Osteoblast (primary cell): ENCODE measurements around the gene RHBDD3. TPM values are rescaled to one million over a fixed set of nuclear protein-coding genes. Genes with fewer than 3 reads are reported as not detected.

ENCODE experiments used
- DNase-seq: peaks from one replicate; pipeline ENCODE4 v3.0.0; 2011; ENCODE audit warnings: low spot score, mixed read lengths; ENCODE audit not compliant: insufficient read length; ENCODE audit errors: missing footprints
- H2AFZ ChIP-seq: 2 replicates; pipeline ENCODE4 v1.6.0; 2011; ENCODE audit warnings: mild to moderate bottlenecking, low read length
- H3K27ac ChIP-seq: 2 replicates; pipeline ENCODE4 v1.5.1; 2011; ENCODE audit warnings: mild to moderate bottlenecking, low read depth, low read length, moderate library complexity
- H3K27me3 ChIP-seq: 2 replicates; pipeline ENCODE4 v1.6.0; 2012; ENCODE audit warnings: mild to moderate bottlenecking, control low read depth, inconsistent platforms, low read length, moderate library complexity; ENCODE audit not compliant: insufficient read depth
- H3K36me3 ChIP-seq: 2 replicates; pipeline ENCODE4 v1.5.1; 2011; ENCODE audit warnings: mild to moderate bottlenecking, low read length, control low read depth, moderate library complexity; ENCODE audit not compliant: insufficient read depth
- H3K4me1 ChIP-seq: 2 replicates; pipeline ENCODE4 v1.5.1; 2011; ENCODE audit warnings: mild to moderate bottlenecking, low read length, control low read depth, moderate library complexity; ENCODE audit not compliant: insufficient read depth
- H3K4me2 ChIP-seq: 2 replicates; pipeline ENCODE4 v1.6.0; 2011; ENCODE audit warnings: mild to moderate bottlenecking, low read length; ENCODE audit not compliant: insufficient read depth
- H3K4me3 ChIP-seq: fragments of 200-600 bp; sonication (generic); 3 replicates; pipeline ENCODE4 v1.5.1; 2012; ENCODE audit warnings: mild to moderate bottlenecking, low read length, inconsistent platforms; ENCODE audit not compliant: insufficient read depth
- H3K79me2 ChIP-seq: 2 replicates; pipeline ENCODE4 v1.6.0; 2012; ENCODE audit warnings: mild to moderate bottlenecking, low read length, control low read depth, inconsistent platforms; ENCODE audit not compliant: insufficient read depth
- H3K9me3 ChIP-seq: 2 replicates; pipeline ENCODE4 v1.5.1; 2011; ENCODE audit warnings: low read depth, low read length, control low read depth
- H4K20me1 ChIP-seq: 2 replicates; pipeline ENCODE4 v1.6.0; 2012; ENCODE audit warnings: mild to moderate bottlenecking, low read length, control low read depth; ENCODE audit not compliant: insufficient read depth
- total RNA-seq: library from RNA; depleted of rRNA; stranded (reverse); fragments of >200 nt; gene quantifications from 2 replicates; pipeline ENCODE4 v1.2.3, GENCODE V29; 2012
- TF ChIP-seq, protein P1 (sequence below): IDR thresholded peaks from 2 replicates; pipeline ENCODE4 v1.5.1; 2011; ENCODE audit warnings: mild to moderate bottlenecking, low read depth, low read length, moderate library complexity; ENCODE audit errors: extremely low read depth

The RHBDD3 gene
- total RNA-seq, 1 donor = 25.0 TPM

DNA sequence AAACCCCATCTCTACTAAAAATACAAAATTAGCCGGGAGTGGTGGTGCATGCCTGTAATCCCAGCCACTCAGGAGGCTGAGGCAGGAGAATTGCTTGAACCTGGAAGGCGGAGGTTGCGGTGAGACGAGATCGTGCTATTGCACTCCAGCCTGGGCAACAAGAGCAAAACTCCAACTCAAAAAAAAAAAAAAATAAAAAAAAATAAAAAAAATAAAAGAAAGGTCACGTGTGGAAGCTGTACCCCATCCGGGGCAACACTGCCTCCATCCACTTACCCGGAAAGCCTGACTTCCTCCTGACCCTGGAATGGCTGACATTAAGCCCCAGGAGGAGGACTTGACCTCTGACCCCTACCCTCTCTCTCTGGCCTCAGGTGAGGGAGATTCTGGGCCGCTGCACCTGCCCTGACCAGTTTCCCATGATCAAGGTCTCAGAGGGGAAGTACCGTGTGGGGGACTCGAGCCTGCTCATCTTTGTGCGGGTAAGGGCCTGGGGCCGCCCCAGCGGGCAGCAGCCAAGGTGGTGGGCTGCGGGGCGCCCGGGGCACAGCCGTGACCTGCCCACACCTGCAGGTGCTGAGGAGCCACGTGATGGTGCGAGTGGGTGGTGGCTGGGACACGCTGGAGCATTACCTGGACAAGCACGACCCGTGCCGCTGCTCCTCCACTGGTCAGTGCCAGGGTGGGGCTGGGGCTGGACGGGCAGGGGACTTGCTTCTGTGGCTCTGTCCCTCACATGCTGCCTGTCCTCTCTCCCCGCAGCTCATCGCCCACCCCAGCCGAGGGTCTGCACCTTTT is 42.5 kb upstream of the RHBDD3 start:
- Histone ChIP-seq H3K27me3 (peaks cover 23% of the 10 kb centered on the region), H2AFZ (no peak overlapping the region), H4K20me1 (peaks cover 18% of the 10 kb centered on the region), H3K4me3 (peak overlapping the region; percentile 40), H3K27ac (peak overlapping the region; percentile 77), H3K79me2 (peaks cover 32% of the 10 kb centered on the region), H3K4me1 (peaks cover 37% of the 10 kb centered on the region), H3K9me3 (no peaks in the 10 kb centered on the region), H3K4me2 (peak overlapping the region; percentile 78), H3K36me3 (no peaks in the 10 kb centered on the region)
- peak; percentile 56 for DNase-seq
- TF ChIP-seq, protein P1, sequence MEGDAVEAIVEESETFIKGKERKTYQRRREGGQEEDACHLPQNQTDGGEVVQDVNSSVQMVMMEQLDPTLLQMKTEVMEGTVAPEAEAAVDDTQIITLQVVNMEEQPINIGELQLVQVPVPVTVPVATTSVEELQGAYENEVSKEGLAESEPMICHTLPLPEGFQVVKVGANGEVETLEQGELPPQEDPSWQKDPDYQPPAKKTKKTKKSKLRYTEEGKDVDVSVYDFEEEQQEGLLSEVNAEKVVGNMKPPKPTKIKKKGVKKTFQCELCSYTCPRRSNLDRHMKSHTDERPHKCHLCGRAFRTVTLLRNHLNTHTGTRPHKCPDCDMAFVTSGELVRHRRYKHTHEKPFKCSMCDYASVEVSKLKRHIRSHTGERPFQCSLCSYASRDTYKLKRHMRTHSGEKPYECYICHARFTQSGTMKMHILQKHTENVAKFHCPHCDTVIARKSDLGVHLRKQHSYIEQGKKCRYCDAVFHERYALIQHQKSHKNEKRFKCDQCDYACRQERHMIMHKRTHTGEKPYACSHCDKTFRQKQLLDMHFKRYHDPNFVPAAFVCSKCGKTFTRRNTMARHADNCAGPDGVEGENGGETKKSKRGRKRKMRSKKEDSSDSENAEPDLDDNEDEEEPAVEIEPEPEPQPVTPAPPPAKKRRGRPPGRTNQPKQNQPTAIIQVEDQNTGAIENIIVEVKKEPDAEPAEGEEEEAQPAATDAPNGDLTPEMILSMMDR = no peak

DNA sequence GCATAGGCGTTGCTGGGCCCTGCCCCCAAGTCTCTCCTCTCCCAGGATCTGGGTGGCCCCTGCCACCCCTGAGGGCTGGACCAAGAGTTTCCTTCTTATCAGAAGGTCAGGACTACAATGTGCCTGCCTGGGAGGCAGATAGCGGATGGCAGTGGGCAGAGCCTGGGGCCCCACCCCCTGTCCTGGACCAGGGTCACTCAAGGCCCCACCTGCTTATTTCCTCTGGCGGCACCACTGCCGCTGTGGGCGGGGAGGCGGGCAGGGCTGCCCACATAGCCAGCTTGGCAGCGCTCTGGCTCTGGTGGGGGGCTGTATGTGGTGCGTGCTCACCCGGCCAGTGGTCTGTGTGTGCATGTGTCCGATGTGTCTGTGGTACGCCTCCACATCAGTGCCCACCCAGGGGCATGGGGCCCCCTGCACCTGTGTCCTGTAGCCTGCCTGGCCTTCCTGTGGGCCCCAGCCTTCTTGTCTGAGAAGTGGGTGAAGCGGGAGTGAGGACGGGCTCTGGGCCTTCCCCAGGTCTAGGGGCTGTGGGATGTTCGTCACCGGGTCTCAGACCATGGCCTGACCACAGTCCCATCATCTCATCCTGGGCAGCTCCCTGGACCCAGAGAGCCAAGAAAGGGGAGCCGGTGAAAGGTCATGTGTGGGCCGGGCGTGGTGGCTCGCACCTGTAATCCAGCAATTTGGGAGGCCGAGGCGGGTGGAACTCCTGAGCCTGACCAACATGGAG is 41.7 kb upstream of the RHBDD3 start:
- Histone ChIP-seq H3K36me3 (no peaks in the 10 kb centered on the region), H3K79me2 (peaks cover 32% of the 10 kb centered on the region), H3K9me3 (no peaks in the 10 kb centered on the region), H3K27ac (peak overlapping the region; percentile 78), H4K20me1 (peaks cover 17% of the 10 kb centered on the region), H3K27me3 (peaks cover 15% of the 10 kb centered on the region), H3K4me3 (peak overlapping the region; percentile 10), H3K4me1 (peaks cover 37% of the 10 kb centered on the region), H3K4me2 (peak overlapping the region; percentile 32), H2AFZ (no peak overlapping the region)
- TF ChIP-seq, protein P1 = no peak
- peak; percentile 77 for DNase-seq

DNA sequence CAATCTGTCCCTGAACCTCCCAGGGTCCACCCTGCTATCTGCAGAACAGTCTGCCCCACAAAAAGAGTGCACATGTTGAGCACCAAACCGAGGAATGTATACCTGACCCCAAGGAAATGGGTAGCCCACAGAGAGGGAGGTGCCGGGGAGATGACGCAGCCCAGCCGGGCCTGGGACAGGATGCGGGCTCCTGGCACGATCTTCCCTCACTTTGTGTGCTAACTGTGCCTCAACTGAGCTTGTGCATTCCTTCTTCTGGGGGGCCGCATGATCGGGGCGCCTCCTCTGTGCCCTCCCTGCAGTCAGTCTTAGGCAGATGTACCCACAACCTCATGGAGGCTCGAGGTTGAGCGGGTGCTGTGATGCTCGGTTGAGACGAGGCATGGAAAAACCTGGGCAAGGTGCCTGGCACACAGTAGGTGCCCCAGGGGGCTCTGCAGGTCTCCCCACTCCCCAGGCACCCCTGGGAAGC is 41.0 kb upstream of the RHBDD3 start:
- no peaks in the 10 kb centered on the region for H3K9me3 ChIP-seq
- H3K36me3 ChIP-seq = no peaks in the 10 kb centered on the region
- DNase-seq = peak; percentile 96
- H3K4me2 ChIP-seq = peak overlapping the region; percentile 32
- H4K20me1 ChIP-seq = peaks cover 14% of the 10 kb centered on the region
- peaks cover 37% of the 10 kb centered on the region for H3K4me1 ChIP-seq
- H2AFZ ChIP-seq = no peak overlapping the region
- H3K27ac ChIP-seq = peak overlapping the region; percentile 78
- H3K79me2 ChIP-seq = peaks cover 32% of the 10 kb centered on the region
- peak overlapping the region; percentile 25 for H3K4me3 ChIP-seq
- TF ChIP-seq, protein P1 = no peak
- H3K27me3 ChIP-seq = peaks cover 8% of the 10 kb centered on the region
